ENCODE data around the gene RBPJ.
"Not testable (repeated sequence)": the region's sequence is repeated elsewhere in the genome, so short reads cannot be mapped to it uniquely, and the experiment has no call there.

Gene RBPJ

DNA sequence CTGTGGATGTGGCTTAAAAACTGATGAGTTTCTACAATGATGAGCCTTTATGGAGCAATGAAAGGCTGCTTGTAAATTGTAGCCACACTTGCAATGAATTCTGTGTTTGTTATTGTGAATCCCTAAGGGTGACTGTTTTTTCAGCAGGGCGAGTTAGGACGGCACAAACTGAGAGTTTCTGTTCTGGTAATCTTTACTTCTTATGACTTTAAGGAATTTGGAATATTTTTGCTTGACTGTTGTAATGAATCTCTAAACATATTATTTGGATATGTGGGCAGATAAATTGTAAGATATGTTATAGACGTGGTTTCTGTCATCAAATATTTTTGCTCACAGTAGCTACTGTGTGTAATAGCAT lies 22.2 kb downstream of the RBPJ start:
- DNase-seq = no peak

DNA sequence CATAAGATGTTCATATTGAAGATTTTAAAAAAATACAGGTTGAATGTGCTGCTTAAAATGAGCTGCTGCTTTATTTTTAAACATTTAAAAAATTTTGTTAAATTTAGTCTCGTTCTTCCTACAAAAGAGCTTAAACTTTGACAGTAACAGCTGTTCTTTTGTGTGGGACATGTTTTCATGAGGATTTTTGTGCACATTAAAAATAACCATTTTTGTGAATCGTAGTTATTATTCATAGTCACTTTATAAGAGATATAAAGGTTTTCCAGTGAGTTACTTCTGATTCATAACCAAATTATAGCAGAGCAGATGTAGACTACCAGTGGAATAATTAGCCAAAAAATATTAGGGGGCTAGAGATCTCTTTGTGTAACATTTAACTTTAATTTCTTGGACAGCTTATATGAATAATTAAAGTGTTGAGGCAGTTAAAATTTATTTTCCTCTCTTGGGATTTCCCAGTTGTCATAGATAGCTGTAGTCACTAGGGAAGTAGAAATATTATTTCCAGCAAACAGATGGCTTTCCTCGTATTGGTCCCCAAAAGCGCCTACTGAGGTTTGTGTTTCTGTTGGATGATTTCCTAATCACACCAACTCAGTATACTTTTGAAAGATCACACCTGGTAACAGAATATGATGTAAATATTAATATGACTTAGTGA lies 24.2 kb downstream of the RBPJ start:
- DNase-seq = no peak

DNA sequence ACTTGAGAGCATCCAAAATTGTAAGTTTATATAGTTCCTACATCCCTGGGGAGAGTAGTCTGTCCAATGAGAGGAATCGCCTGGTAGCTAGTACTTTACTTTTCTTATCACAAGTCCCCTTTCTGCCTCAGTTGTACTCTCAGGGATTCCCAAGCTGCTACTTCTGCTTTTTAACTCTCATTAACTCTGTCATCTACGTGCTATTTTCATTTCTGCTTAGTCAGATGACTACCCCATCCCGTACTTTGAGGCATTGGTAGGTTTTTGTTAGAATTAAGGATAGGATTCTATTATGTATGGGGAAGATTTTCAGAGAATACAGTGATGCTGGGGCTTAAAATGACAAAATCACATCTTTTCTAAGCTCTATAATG lies 24.7 kb downstream of the RBPJ start:
- no peak for DNase-seq

DNA sequence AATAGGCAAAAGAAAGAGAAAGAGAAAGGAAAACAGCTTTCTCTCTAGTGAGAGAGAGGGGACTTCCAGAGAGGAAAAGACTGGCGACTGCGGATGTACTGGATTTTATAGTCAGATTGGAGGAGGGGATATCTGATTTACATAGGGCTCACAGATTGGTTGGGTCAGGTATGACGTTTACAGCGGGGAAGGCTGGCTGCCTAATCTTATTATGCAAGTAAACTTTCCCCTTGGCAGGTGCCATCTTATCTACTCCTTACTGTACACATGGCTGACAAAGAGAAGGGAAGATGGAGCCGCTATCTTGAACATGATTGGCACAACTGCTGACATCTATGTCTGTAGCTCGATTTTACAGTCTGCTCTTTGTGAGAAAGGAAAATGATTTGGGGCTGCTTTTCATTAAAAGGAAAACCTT lies 25.4 kb downstream of the RBPJ start:
- no peak for DNase-seq

DNA sequence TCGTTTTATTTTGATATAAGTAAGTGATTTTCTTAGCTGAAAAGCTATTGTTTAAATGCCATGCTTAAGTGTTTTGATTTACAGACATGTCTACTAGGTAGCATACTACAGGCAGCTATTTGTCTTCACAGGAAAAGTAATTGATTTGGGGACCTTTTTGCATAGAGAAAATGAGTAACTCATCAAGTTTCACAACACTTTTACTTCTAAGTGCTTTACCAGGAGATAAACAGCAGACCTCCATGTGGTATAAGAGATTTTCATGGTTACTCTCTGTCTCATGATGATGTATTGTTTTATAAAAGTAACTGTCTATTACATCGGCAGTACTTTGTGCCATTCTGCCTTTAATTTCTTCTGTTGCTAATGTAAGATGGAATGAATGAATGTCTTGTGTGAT lies 28.7 kb downstream of the RBPJ start:
- no peak for DNase-seq

DNA sequence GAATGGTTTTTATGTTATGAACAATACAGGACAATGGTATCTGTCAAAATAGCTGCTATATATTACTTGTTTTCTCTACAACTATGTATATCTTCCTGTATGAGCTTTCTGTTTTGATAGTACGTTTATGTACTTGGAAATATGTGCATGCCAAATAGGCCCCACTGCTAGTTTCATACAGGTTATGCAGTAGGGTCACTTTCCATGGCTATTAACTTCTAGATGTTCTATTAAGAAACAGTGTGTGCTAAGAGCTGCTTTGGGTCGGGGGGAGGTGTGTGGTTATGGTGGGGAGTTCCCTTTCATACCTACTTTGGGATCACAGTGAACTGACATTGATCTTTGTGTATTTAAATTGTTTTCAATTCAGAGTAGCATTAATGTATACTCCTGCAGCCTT lies 30.9 kb downstream of the RBPJ start:
- DNase-seq = no peak

DNA sequence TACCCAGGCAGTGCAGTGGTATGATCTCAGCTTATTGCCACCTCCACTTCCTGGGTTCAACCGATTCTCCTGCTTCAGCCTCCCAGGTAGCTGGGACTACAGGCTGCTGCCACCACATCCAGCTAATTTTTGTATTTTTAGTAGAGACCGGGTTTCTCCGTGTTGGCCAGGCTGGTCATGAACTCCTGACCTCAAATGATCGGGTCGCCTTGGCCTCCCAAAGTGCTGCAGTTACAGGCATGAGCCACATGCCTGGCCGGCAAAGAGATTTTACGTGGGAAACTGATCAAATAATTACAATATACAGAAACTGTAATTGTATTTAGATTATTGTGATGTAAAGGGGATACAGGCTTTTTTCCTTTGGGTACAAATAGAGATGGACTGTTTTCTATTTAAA lies 33.7 kb downstream of the RBPJ start:
- DNase-seq = no peak

DNA sequence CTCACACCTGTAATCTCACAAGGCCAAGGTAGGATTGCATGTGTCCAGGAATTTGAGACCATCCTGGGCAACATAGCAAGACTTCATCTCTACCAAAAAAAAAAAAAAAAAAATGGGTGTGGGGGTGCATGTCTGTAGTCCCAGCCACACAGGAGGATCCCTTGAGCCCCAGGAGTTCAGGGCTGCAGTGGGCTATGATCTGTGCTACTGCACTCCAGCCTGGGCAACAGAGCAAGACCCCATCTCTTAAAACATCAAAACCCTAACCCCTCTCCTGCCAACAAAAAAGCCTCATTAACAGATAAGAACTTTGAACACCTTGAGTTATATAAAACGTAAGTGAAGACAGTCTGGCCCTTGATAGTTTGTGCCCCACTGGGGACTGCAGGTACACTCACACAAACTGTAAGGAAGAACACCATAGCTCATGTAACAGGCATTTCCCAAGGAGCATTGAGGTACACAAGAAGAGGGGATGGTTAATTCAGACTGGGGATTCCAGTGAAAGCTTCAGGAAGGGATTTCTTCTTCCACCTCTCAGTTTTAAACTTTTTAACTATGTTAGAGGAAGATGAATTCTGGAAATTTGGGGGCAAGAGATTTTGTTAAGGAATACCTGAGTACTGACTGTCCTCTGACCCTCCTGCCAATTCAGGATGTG lies 34.7 kb downstream of the RBPJ start:
- no peak for DNase-seq

DNA sequence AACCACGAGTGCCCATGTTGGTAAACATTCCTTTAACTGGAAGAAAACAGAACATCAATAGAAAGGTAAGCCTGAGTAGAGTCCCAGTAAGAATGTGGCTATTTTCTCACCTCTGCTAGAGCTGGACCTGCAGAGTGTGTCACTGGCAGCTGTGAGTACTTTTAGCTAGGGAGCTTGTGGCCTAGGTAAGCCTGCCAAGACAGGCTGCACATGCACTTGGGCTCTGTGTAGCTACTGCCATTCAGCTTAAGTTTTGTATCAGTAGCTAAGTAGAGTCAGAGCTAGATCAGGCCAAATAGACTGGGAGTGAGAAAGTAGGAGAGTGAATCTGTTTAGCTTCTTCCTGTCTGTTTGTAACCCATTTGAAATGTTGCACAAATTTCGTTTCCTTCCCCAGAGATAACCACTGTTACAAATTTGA lies 35.3 kb downstream of the RBPJ start:
- DNase-seq = peak; percentile 49 to 60

DNA sequence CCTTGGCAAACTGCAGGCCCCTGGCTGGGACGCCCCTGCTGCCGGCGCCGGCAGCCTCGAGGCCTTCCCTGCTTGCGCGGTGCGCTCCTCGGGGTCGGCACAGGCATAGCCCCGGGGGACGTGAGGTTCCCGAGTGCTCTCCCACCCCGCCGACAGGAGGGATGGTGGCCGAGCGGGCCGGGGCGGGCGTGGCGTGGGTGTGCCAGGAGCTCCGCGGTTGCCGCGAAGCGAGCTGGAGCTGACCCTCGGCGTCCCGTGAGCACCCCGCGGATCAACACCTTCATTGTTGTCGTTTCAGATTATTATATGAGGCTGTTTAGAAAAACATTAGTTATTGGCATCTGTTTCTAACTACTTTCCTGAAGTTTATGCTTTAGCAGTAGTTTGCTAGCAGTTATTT lies 38.7 kb downstream of the RBPJ start:
- DNase-seq = not testable (repeated sequence)

DNA sequence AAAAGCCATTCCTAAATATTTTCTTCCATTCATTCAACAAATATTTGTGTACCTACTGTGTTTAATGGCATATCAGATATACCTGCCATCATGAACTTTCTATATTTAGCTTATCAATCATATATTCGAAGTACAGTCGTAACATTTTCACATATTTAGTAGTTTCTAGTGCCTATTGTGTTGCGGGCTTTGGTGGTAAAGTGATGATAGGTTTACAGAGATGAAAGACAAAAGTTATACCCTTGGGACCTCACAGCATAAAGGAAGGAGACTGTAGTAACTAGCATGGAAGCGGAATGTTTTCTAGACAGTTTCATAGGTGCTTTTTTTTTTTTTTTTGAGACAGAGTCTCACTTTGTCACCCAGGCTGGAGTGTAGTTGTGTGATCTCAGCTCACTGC lies 39.5 kb downstream of the RBPJ start:
- DNase-seq = no peak

DNA sequence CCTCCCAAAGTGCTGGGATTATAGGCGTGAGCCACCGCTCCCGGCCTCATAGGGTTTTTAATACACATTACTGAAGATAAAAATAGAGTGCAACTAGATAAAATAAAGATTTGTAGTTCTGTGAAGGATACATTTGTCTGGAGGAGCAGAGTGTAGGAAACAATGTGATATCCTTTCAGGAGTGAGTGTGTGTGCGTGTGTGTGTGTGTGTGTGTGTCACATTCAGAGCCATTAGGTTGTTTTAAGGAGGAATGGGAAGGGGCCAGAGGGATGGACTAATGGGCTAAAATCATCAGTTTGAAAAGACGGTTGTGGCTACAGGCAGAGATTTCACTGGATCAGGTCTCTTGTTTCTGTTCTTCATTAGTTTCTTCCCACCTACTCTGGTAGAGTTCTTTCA lies 40.0 kb downstream of the RBPJ start:
- no peak for DNase-seq

DNA sequence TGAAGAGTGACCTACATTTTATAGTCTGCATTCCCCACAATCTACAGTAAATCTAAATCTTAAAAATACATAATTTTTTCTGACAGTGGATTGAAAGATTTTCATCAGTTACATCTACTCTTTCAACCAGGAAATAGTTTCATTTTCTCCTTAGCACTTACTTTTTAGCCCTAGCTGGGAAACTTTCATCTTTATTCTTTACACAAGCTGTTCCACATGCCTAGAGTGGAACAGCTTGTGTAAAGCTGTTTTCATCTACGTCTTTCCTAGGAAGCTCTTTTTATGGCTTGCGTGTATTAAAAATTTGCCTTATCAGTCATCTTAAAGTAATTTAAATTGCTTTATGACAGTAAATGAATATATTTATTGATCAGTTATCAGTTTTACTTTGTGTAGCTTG lies 40.5 kb downstream of the RBPJ start:
- DNase-seq = no peak

DNA sequence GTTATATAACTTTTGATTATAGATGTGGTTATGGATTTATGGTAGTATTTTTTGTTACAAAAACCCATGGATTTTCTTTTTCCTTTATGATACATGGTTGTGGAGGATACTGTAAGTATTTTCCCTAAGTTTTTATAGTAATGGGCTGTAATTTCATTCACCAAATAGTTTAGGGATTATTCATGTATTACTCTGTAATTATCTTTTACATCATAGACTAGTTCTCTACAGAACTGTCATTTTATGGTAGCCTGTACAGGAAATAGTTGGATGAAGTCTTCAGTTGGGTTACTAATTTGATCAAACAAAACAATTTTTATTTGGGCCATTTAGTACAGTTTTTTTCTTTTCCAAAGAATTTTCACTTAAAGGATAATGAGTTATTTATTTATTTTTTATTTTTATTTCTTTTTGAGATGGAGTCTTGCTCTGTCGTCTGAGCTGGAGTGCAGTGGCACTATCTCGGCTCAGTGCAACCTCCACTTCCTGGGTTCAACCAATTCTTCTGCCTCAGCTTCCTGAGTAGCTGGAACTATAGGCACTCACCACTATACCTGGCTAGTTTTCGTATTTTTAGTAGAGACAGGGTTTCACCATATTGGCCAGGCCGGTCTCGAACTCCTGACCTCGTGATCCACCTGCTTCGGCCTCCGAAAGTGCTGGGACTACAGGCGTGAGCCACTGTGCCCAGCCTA lies 42.1 kb downstream of the RBPJ start:
- DNase-seq = no peak

DNA sequence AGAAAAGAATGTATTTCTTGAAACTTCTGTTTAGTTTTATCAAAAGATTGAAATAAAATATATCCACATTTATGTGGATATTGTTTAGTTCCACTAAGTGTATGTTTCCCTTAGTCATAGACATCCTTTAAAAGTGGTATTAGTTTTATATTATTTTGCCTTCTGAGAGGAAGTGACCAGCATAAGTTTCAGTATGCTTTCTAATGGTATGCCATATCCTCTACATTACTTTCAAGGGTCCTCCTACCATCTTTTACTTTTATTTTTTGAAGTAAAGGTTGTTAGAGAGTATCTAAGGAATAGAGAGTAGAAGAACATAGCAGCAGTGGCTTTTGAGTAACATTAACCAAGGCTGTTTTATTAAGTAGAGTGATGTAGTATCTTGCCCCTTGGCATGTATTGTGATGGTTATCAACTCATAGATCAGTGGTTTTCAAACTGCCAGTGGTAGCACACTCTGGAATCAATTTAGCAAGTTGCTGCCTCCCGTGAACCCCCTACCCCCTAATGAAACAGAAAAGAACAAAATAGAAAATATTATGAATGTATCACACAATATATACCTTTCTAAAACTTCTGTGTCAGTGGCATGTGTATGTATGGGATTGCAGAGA lies 44.8 kb downstream of the RBPJ start:
- DNase-seq = no peak

DNA sequence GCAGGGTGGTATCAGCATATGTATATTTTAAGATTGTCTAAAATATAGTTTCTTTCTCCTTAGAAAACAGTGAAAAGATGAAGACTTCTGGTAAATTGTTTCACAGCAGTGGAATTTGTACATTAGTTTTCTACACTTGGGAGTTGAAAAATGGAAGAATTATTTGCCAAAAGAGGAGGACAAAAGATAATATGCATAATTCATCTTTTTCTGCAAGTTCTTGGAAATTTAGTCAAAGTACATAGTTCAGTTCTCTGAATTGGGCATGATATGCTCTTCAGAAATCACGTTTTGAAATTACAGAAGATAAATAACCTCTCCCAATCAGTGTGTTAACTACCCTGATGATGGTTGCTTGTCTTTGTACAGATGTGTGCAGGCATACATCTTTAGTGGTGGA lies 47.0 kb downstream of the RBPJ start:
- DNase-seq = no peak

DNA sequence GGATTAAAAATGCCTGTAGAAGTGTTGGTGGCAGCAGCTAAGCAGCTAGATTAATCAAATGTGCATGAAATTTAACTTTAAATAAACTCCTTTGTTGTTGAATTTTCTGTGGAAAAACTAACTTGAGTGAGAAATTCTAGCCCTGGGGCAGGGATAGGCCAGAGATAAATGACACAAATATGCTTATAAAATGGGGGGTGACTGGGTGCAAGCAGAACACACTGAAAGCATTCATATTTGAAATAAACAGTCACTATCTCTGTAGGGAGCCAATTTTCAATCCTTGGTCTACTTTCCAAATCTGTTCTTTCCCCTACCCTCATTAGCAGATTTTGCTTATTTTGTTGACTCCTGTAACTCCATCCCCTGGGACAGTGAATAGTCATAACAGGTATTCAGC lies 47.9 kb downstream of the RBPJ start:
- DNase-seq = no peak

DNA sequence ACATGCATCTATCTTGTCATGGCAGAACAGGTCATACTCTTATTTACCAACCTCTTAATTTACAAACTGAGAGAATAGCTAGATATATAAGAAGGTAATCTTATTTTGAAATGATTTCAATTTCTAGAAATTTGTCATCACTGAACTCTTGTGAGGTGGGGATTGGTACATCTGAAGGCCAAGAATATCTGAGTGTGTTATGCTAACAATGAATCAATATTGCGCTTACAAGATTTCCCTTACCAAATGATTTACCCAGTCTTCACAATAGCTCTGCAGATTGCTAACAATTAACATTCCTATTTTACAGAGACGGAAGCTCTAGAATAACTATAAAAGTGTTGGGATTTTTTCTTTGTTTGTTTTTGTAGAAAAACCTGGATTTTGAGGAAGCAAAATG lies 48.3 kb downstream of the RBPJ start:
- DNase-seq = no peak

DNA sequence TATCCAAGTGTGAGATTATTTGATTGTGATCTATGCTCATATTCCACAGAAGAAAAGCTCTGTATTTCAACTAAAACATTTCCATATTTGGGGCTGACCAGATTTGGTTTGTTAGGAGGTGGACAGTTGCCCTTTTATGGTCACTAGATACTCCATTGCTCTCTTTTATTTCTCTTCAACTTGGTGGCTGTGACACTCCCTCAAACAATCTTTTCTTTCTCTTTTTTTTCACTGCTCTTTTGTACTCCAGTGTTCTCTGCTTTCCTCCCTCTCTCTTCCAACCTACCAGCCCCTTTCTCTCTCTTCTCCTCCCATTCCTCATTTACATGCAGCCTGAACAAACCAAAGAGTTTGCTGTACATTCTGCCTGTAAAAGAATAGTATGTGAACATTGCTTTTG lies 48.8 kb downstream of the RBPJ start:
- DNase-seq = no peak

DNA sequence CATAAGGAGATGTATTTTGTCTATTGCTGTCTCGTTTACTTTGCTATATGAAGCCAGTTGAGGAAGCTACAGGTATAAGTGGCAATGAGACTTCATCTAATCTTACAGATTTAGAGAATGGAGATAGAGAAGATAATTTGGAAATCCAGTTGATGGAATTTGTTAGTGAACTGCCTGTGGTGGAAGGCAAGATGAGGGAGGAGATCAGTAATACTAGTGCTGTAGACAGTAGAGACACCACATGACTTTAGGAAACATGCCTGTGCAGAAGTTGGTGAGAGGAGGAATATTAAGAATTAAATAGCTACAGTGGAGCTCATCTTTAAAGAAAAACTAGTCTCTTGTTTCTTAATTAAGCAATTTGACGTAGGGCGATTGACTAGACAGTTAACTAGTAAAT lies 51.3 kb downstream of the RBPJ start:
- DNase-seq = no peak

DNA sequence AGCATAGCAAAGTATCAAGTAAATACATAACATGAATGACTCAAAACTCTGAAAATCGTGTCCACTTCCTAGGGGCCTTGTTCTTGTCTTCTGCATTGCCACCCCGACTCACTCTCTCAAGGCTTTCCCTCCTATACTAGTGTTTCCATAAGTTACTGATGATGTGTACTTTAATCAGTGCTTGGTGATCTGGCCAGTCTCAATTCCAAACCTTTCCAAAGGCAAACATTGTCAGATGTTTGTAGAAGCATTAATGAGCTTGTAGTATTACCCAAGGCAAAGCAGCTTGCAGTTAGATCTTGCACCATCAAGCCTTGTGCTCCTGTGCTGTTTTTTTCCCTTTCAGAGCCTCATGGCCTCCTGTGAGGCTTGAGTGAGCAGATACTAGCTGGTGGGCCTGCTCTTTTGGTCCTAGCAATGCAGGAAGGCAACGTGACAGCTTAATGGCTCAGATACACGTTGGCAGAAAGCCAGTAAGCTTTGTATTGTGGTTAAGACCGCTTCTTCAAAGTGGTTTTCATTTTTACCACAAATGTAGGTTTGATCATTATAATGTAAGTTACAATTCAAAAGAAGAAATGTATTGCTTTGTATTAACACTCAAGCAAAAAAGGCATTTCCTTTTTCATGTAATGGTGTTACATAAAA lies 51.8 kb downstream of the RBPJ start:
- DNase-seq = peak; percentile 71 to 77

DNA sequence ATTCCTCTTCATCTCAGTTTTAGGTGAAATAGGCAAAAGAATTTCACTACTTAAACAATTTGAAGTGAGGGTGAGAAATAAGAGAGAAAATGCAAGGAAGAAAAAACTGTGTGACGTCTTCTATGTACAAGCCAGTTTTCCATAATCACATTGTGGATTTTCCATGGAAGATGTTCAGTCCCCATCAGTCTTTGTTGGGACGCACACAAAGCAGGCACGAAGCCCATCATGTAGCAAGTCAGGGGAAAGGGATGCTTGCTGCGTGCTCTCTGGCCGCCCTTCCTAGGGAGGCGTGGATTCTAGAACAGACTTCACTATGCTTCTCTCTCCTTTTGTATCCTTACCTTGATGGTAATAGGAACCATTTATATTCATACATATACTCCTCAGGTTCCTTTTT lies 54.7 kb downstream of the RBPJ start:
- DNase-seq = no peak

Data from AML-193 (cell line).